Activated T-cell treated with anti-CD3 and anti-CD28 coated beads for 48 hours (primary cell): ENCODE data around the gene MGLL.

ENCODE experiments used
- DNase-seq: peaks from one replicate; pipeline ENCODE4 v3.0.0-alpha.2; 2020; ENCODE audit warnings: low read depth

Gene MGLL

GRCh38 chr3:127834771-127835170 lies 12.5 kb upstream of the MGLL start:
- DNase-seq: no peak

GRCh38 chr3:127833281-127834032 lies 11.1 kb upstream of the MGLL start:
- DNase-seq: no peak

GRCh38 chr3:127831723-127832172 lies 9.4 kb upstream of the MGLL start:
- DNase-seq: peak; percentile 21

- DNase-seq: no peak
These were observed 7.2 kb upstream of the MGLL start for GRCh38 chr3:127829537-127829936.

GRCh38 chr3:127827808-127828207 lies 5.5 kb upstream of the MGLL start:
- DNase-seq: no peak

- no peak for DNase-seq
These were observed 3.4 kb upstream of the MGLL start for GRCh38 chr3:127825756-127826155.

GRCh38 chr3:127824151-127824825 lies 2.0 kb upstream of the MGLL start:
- no peak for DNase-seq

GRCh38 chr3:127823426-127823857 lies 1.1 kb upstream of the MGLL start:
- no peak for DNase-seq

GRCh38 chr3:127822682-127823425 lies 539 bp upstream of the MGLL start:
- peak; percentile 7 for DNase-seq

GRCh38 chr3:127821394-127821793 lies 921 bp downstream of the MGLL start:
- DNase-seq: no peak

- DNase-seq: no peak
These were observed 1.4 kb downstream of the MGLL start for GRCh38 chr3:127820826-127821313.

- DNase-seq: no peak
These were observed 2.0 kb downstream of the MGLL start for GRCh38 chr3:127820221-127820825.

- no peak for DNase-seq
These were observed 2.7 kb downstream of the MGLL start for GRCh38 chr3:127819656-127820055.

- no peak for DNase-seq
These were observed 3.2 kb downstream of the MGLL start for GRCh38 chr3:127819086-127819485.

GRCh38 chr3:127817406-127817841 lies 4.9 kb downstream of the MGLL start:
- no peak for DNase-seq

- no peak for DNase-seq
These were observed 5.4 kb downstream of the MGLL start for GRCh38 chr3:127816783-127817405.

GRCh38 chr3:127815641-127816605 lies 6.4 kb downstream of the MGLL start:
- no peak for DNase-seq

GRCh38 chr3:127815001-127815400 lies 7.3 kb downstream of the MGLL start:
- DNase-seq: no peak

GRCh38 chr3:127814325-127814781 lies 8.0 kb downstream of the MGLL start:
- DNase-seq: no peak

GRCh38 chr3:127812151-127812550 lies 10.2 kb downstream of the MGLL start:
- DNase-seq: no peak
